ENCODE data around the gene SLC2A3. TPM values are rescaled to one million over a fixed set of nuclear protein-coding genes. Genes with fewer than 3 reads are reported as not detected.
A peak's percentile ranks its signal among the peaks of the same experiment; 100 is the strongest.
"Not testable (repeated sequence)": the region's sequence is repeated elsewhere in the genome, so short reads cannot be mapped to it uniquely, and the experiment has no call there.

The SLC2A3 gene
- total RNA-seq, 1 donor from 2014 or later: 562 TPM

GRCh38 chr12:7929083-7929792 lies 6.7 kb downstream of the SLC2A3 start:
- no peak for DNase-seq (ENCODE audit: low spot score)
- TF ChIP-seq CTCF (IDR thresholded peaks at IDR 0.05; ENCODE audit: unreplicated experiment): no peak
- no peak overlapping the region for H3K4me3 Mint-ChIP-seq (ENCODE audit: unreplicated experiment)
- H3K27ac Mint-ChIP-seq (ENCODE audit: unreplicated experiment): no peak overlapping the region
- H3K9me3 Mint-ChIP-seq (ENCODE audit: unreplicated experiment): no peaks in the 10 kb centered on the region
- H3K36me3 Mint-ChIP-seq (ENCODE audit: low read depth, unreplicated experiment): peaks cover 45% of the 10 kb centered on the region
- H3K27me3 Mint-ChIP-seq (ENCODE audit: unreplicated experiment): peaks cover 2% of the 10 kb centered on the region
- peaks cover 7% of the 10 kb centered on the region for H3K4me1 Mint-ChIP-seq (ENCODE audit: unreplicated experiment)

DNA sequence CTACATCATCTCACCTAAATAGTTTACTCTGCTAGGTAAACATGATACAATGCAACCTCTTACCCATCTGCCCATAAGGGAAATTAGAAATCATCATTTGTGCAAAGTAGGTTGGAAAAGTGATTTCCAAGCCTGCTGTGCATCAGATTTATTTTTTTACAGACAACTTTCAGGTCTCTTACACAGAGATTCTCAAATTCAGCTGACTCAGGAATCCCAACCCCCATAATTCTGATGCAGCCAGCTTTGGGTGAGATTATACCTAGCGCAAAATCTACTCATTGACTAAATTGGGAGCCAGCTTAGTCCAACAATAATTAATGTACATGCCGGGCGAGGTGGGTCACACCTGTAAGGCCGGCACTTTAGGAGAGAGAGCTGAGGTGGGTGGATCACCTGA lies 8.5 kb downstream of the SLC2A3 start:
- peaks cover 49% of the 10 kb centered on the region for H3K36me3 Mint-ChIP-seq (ENCODE audit: low read depth, unreplicated experiment)
- peak overlapping the region; percentile 3 for H3K4me3 Mint-ChIP-seq (ENCODE audit: unreplicated experiment)
- TF ChIP-seq CTCF (IDR thresholded peaks at IDR 0.05; ENCODE audit: unreplicated experiment): no peak
- no peak for DNase-seq (ENCODE audit: low spot score)
- no peak overlapping the region for H3K27ac Mint-ChIP-seq (ENCODE audit: unreplicated experiment)
- peaks cover 2% of the 10 kb centered on the region for H3K27me3 Mint-ChIP-seq (ENCODE audit: unreplicated experiment)
- peaks cover 9% of the 10 kb centered on the region for H3K4me1 Mint-ChIP-seq (ENCODE audit: unreplicated experiment)
- no peaks in the 10 kb centered on the region for H3K9me3 Mint-ChIP-seq (ENCODE audit: unreplicated experiment)

DNA sequence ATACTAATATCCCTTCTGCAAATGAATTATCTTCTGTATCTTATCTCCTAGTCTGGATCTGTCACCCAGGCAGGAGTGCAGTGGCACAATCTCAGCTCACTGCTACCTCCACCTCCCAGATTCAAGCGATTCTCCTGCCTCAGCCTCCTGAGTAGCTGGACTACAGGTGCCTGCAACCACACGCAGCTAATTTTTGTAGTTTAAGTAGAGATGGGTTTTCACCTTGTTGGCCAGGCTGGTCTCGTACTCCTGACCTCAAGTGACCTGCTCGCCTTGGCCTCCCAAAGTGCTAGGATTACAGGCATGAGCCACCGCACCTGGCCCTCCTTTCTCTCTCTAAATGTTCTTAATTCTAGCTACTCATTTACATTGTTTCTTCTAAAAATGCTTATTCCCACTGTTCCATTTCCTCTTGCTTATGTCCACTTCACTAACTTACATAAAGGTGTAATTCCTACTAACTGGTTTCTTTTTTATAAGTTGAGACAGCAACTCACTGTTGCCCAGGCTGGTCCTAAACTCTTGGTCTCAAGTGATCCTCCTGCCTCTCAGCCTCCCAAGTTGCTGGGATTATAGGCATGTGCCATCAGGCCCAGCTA lies 9.8 kb downstream of the SLC2A3 start:
- H3K4me1 Mint-ChIP-seq (ENCODE audit: unreplicated experiment): peaks cover 10% of the 10 kb centered on the region
- H3K27ac Mint-ChIP-seq (ENCODE audit: unreplicated experiment): not testable (repeated sequence)

DNA sequence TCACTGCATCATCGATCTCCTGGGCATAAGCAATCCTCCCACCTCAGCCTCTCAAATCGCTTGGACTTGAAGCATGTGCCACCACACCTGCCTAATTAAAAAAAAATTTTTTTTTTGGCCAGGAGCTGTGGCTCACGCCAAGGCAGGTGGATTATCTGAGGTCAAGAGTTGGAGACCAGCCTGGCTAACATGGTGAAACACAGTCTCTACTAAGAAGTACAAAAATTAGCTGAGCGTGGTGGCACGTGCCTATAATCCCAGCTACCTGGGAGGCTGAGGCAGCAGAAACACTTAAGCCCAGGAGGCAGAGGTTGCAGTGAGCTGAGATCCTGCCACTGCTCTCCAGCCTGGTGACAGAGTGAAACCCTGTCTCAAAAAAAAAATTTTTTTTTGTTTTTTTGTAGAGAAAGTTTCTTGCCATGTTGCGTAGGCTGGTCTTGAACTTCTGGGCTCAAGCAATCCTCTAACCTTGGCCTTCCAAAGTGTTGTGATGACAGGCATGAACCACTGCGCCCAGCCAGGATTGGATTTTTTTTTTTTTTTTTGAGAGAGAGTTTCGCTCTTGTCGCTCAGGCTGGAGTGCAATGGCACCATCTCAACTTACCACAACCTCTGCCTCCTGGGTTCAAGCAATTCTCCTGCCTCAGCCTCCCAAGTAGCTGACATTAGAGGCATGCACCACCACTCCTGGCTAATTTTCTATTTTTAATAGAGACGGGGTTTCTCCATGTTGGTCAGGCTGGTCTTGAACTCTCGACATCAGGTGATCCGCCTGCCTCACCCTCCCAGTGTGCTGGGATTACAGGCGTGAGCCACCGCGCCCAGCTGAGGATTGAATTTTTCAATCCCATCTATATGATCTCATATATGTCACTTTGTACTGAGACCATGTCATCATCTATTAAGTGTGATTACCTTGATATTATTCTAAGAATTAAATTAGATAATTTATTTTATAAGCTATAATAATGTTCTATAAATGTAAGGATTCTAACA lies 12.4 kb downstream of the SLC2A3 start:
- Mint-ChIP-seq H3K27ac (ENCODE audit: unreplicated experiment) (no peak overlapping the region), H3K36me3 (ENCODE audit: low read depth, unreplicated experiment) (peaks cover 52% of the 10 kb centered on the region), H3K4me1 (ENCODE audit: unreplicated experiment) (peaks cover 8% of the 10 kb centered on the region)

More for the DNA sequence above, 9.8 kb downstream of the SLC2A3 start:
- not testable (repeated sequence) for DNase-seq (ENCODE audit: low spot score); H3K9me3 Mint-ChIP-seq (ENCODE audit: unreplicated experiment); H3K27me3 Mint-ChIP-seq (ENCODE audit: unreplicated experiment)
- Mint-ChIP-seq H3K36me3 (ENCODE audit: low read depth, unreplicated experiment) (peaks cover 50% of the 10 kb centered on the region), H3K4me3 (ENCODE audit: unreplicated experiment) (peak overlapping the region; percentile 57)

GRCh38 chr12:7921181-7921580 lies 14.8 kb downstream of the SLC2A3 start:
- H3K9me3 Mint-ChIP-seq (ENCODE audit: unreplicated experiment); H3K27ac Mint-ChIP-seq (ENCODE audit: unreplicated experiment); DNase-seq (ENCODE audit: low spot score); H3K27me3 Mint-ChIP-seq (ENCODE audit: unreplicated experiment): not testable (repeated sequence)
- Mint-ChIP-seq H3K4me3 (ENCODE audit: unreplicated experiment) (peak overlapping the region; percentile 74), H3K36me3 (ENCODE audit: low read depth, unreplicated experiment) (peaks cover 48% of the 10 kb centered on the region), H3K4me1 (ENCODE audit: unreplicated experiment) (peaks cover 14% of the 10 kb centered on the region)

More for the DNA sequence above, 12.4 kb downstream of the SLC2A3 start:
- H3K4me3 Mint-ChIP-seq (ENCODE audit: unreplicated experiment): no peak overlapping the region
- no peaks in the 10 kb centered on the region for H3K9me3 Mint-ChIP-seq (ENCODE audit: unreplicated experiment)
- peaks cover 2% of the 10 kb centered on the region for H3K27me3 Mint-ChIP-seq (ENCODE audit: unreplicated experiment)
- no peak for DNase-seq (ENCODE audit: low spot score)
- no peak for TF ChIP-seq CTCF (IDR thresholded peaks at IDR 0.05; ENCODE audit: unreplicated experiment)

DNA sequence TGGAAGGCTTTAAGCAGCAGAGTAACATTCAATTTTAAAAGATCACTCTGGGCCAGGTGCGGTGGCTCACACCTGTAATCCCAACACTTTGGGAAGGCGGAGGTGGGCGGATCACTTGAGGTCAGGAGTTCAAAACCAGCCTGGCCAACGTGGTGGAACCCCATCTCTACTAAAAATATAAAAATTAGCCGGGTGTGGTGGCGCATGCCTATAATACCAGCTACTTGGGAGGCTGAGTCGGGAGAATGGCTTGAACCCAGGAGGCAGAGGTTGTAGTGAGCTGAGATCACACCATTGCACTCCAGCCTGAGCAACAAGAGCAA lies 17.8 kb downstream of the SLC2A3 start:
- Mint-ChIP-seq H3K4me1 (ENCODE audit: unreplicated experiment) (peaks cover 14% of the 10 kb centered on the region), H3K27ac (ENCODE audit: unreplicated experiment) (peak overlapping the region; percentile 65), H3K4me3 (ENCODE audit: unreplicated experiment) (peak overlapping the region; percentile 85), H3K36me3 (ENCODE audit: low read depth, unreplicated experiment) (peaks cover 30% of the 10 kb centered on the region)
- not testable (repeated sequence) for H3K9me3 Mint-ChIP-seq (ENCODE audit: unreplicated experiment); DNase-seq (ENCODE audit: low spot score); H3K27me3 Mint-ChIP-seq (ENCODE audit: unreplicated experiment)

Data from endothelial cell (in vitro differentiated cells).